ENCODE results near the gene HSD17B2. TPM values are rescaled to one million over a fixed set of nuclear protein-coding genes. Genes with fewer than 3 reads are reported as not detected.

The HSD17B2 gene
- total and polyA plus RNA-seq, 2 of the 4 experiments (the other 2 are of a cell fraction), result 0.12 to 0.18 TPM

DNA sequence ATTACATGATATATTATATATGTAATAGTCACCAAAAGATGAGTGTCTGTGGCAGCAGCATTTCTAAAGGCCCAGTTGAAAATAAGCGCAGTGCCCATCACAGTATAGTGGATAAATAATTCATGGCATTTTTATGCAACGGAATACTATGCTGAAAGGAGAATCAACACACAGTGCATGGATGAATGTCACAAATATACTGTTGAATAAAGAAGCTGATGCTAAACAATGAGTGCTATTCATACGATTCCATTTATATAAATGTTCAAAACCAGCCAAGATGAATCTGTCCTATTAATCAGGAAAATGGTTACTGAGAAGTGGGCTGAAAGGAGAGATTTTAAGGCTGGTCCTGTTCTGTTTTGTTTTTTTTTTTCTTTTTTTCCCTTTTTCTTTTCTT, 61.6 kb downstream of the HSD17B2 start:
- H3K18ac ChIP-seq (ENCODE audit: low read depth, low read length), result no peak overlapping the region
- DNase-seq (no peak), ATAC-seq (ENCODE audit: low read depth) (no peak)
- no peak overlapping the region for H4K5ac ChIP-seq (ENCODE audit: low read depth, low read length)
- no peak overlapping the region for H3K9ac ChIP-seq (ENCODE audit: low read depth, low read length)
- no peak overlapping the region for H3K23ac ChIP-seq (ENCODE audit: low read depth, low read length)
- peaks cover 6% of the 10 kb centered on the region for H3K4me1 ChIP-seq (ENCODE audit: control insufficient read depth, insufficient read depth, low read length)
- no peak overlapping the region for H2BK5ac ChIP-seq (ENCODE audit: low read depth, low read length, poor library complexity, severe bottlenecking)
- H3K56ac ChIP-seq (ENCODE audit: extremely low read depth, insufficient read depth, low read length), result no peak overlapping the region
- no peaks in the 10 kb centered on the region for H3K79me1 ChIP-seq (ENCODE audit: low read depth in 1 of 2, low read length in 2 of 2)
- WGBS, 2 experiments (ENCODE audit: extremely low coverage in 2 of 2, insufficient read length in 1 of 2), result no CpG with 5 or more reads among the region's 3 CpGs
- H4K20me1 ChIP-seq (ENCODE audit: insufficient read depth, low read length), result no peaks in the 10 kb centered on the region; the same call in 1 of the 2 replicates
- H3K9me3 ChIP-seq (ENCODE audit: control insufficient read depth, insufficient read depth, low read length), result peaks cover 2% of the 10 kb centered on the region; the same call in 1 of the 2 replicates
- H3K27me3 ChIP-seq (ENCODE audit: control insufficient read depth, insufficient read depth, low read length), result no peaks in the 10 kb centered on the region; the same call in 1 of the 2 replicates
- H2AK5ac ChIP-seq (ENCODE audit: low read depth, low read length), result no peak overlapping the region
- no peak overlapping the region for H3K14ac ChIP-seq (replicated peaks; ENCODE audit: low read depth, low read length)
- no peak overlapping the region for H3K4me3 ChIP-seq (ENCODE audit: insufficient read depth, low read depth, low read length)
- peaks cover 6% of the 10 kb centered on the region; the same call in 1 of the 2 replicates for H3K36me3 ChIP-seq (ENCODE audit: control insufficient read depth, insufficient read depth, low read length)
- POLR2A ChIA-PET (ENCODE audit: unreplicated experiment), result no interaction called here
- BruUV-seq (replicated peaks), result no TSS peak
- H2AK9ac ChIP-seq (replicated peaks; ENCODE audit: low read depth, low read length, poor library complexity), result no peak overlapping the region
- H3K9me1 ChIP-seq (ENCODE audit: insufficient read depth, low read length), result peaks cover 2% of the 10 kb centered on the region; the same call in 1 of the 2 replicates
- TF ChIP-seq NFE2L2 (IDR thresholded peaks at IDR 0.05; ENCODE audit: low read depth, low read length) (no peak), BHLHE40 (IDR thresholded peaks at IDR 0.05; ENCODE audit: low read depth, low read length) (no peak), CEBPB (IDR thresholded peaks at IDR 0.05; ENCODE audit: low read depth, low read length) (no peak), SMC3 (IDR thresholded peaks at IDR 0.05; ENCODE audit: low read depth, low read length) (no peak), CHD1 (IDR thresholded peaks at IDR 0.05; ENCODE audit: low read depth, low read length) (no peak)
- H4K91ac ChIP-seq (ENCODE audit: insufficient read depth, low read depth, low read length), result no peak overlapping the region
- in situ Hi-C loops (cut with MboI; ENCODE audit: low sequenced_read_pairs) (no loop called here), dilution Hi-C loops (cut with HindIII; ENCODE audit: low sequenced_read_pairs, unreplicated experiment) (no loop called here), intact Hi-C loops (cut with micrococcal nuclease) (no loop called here)
- H2BK15ac ChIP-seq (ENCODE audit: low read depth, low read length), result no peak overlapping the region
- no peak overlapping the region for H3K27ac ChIP-seq (ENCODE audit: insufficient read depth, low read length)
- CTCF ChIA-PET, result no interaction called here
- no peak overlapping the region for H2AFZ ChIP-seq (replicated peaks; ENCODE audit: low read length, poor library complexity)
- H4K8ac ChIP-seq (ENCODE audit: low read depth in 2 of 2, low read length in 2 of 2), result no peak overlapping the region
- no peak overlapping the region for H3K4me2 ChIP-seq (ENCODE audit: low read depth, low read length)
- no peak overlapping the region for H2BK20ac ChIP-seq (ENCODE audit: low read depth, low read length)
- H2BK120ac ChIP-seq (ENCODE audit: low read depth, low read length), result no peak overlapping the region
- H3K4ac ChIP-seq (ENCODE audit: low read depth, low read length), result no peak overlapping the region

Measured in IMR-90 (cell line).